Measurements from ENCODE around the gene UBE2G2. TPM values are rescaled to one million over a fixed set of nuclear protein-coding genes. Genes with fewer than 3 reads are reported as not detected.

UBE2G2 gene
- polyA plus RNA-seq, 1 experiment: 62.2 TPM

GRCh38 chr21:44848821-44849521, 47.4 kb upstream of the UBE2G2 start:
- TF ChIP-seq, protein P1, sequence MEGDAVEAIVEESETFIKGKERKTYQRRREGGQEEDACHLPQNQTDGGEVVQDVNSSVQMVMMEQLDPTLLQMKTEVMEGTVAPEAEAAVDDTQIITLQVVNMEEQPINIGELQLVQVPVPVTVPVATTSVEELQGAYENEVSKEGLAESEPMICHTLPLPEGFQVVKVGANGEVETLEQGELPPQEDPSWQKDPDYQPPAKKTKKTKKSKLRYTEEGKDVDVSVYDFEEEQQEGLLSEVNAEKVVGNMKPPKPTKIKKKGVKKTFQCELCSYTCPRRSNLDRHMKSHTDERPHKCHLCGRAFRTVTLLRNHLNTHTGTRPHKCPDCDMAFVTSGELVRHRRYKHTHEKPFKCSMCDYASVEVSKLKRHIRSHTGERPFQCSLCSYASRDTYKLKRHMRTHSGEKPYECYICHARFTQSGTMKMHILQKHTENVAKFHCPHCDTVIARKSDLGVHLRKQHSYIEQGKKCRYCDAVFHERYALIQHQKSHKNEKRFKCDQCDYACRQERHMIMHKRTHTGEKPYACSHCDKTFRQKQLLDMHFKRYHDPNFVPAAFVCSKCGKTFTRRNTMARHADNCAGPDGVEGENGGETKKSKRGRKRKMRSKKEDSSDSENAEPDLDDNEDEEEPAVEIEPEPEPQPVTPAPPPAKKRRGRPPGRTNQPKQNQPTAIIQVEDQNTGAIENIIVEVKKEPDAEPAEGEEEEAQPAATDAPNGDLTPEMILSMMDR (IDR thresholded peaks at IDR 0.05; ENCODE audit: low read depth, low read length): no peak
- CTCF ChIA-PET: no interaction called here
- no peak overlapping the region for H3K4me3 ChIP-seq (ENCODE audit: low read depth, low read length)

GRCh38 chr21:44847261-44848056, 45.8 kb upstream of the UBE2G2 start:
- Histone ChIP-seq H3K4me3 (ENCODE audit: low read depth, low read length) (no peak overlapping the region), H3K27ac (ENCODE audit: low read depth, low read length) (no peak overlapping the region), H3K27me3 (ENCODE audit: control insufficient read depth, insufficient read depth, low read length) (peaks cover 15% of the 10 kb centered on the region), H3K9me3 (ENCODE audit: control insufficient read depth, insufficient read depth, low read length) (no peaks in the 10 kb centered on the region; the same call in 1 of the 2 replicates)
- DNase-seq (ENCODE audit: low read depth, low spot score): no peak
- CTCF ChIA-PET: no interaction called here
- POLR2A ChIA-PET: no interaction called here
- TF ChIP-seq, protein P1 (IDR thresholded peaks at IDR 0.05; ENCODE audit: low read depth, low read length): no peak

More at GRCh38 chr21:44848821-44849521, 47.4 kb upstream of the UBE2G2 start:
- DNase-seq (ENCODE audit: low read depth, low spot score): no peak
- H3K27me3 ChIP-seq (ENCODE audit: control insufficient read depth, insufficient read depth, low read length): peaks cover 4% of the 10 kb centered on the region
- no peaks in the 10 kb centered on the region; the same call in 1 of the 2 replicates for H3K9me3 ChIP-seq (ENCODE audit: control insufficient read depth, insufficient read depth, low read length)
- POLR2A ChIA-PET: no interaction called here
- no peak overlapping the region for H3K27ac ChIP-seq (ENCODE audit: low read depth, low read length)

GRCh38 chr21:44846485-44847260, 45.1 kb upstream of the UBE2G2 start:
- CTCF ChIA-PET: interaction anchor here (0.6 to 1.0 kb wide), 4 partner anchors 11 to 86 kb away, joined by 3 to 5 read pairs (median 4); no protein-coding TSS in a partner anchor
- Histone ChIP-seq H3K9me3 (ENCODE audit: control insufficient read depth, insufficient read depth, low read length) (no peaks in the 10 kb centered on the region; the same call in 1 of the 2 replicates), H3K27ac (ENCODE audit: low read depth, low read length) (peak overlapping the region; percentile 21), H3K4me3 (ENCODE audit: low read depth, low read length) (no peak overlapping the region), H3K27me3 (ENCODE audit: control insufficient read depth, insufficient read depth, low read length) (peaks cover 20% of the 10 kb centered on the region)
- POLR2A ChIA-PET: no interaction called here
- no peak for DNase-seq (ENCODE audit: low read depth, low spot score)
- TF ChIP-seq, protein P1 (IDR thresholded peaks at IDR 0.05; ENCODE audit: low read depth, low read length): no peak

DNA sequence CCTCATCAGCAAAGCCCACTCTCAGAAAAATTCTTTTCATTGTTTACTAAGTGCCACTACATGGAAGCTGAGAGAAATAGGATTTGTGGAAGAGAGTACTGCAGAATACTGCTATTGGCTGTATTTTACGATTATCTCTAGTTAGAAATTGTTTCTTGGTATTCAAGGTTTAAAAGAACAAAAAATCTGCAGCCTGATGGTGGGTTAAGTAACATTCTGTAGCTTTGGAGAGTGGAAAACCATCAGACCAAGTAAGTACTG, 44.5 kb upstream of the UBE2G2 start:
- POLR2A ChIA-PET: no interaction called here
- Histone ChIP-seq H3K27me3 (ENCODE audit: control insufficient read depth, insufficient read depth, low read length) (peaks cover 25% of the 10 kb centered on the region), H3K27ac (ENCODE audit: low read depth, low read length) (no peak overlapping the region), H3K4me3 (ENCODE audit: low read depth, low read length) (peak overlapping the region; percentile 49), H3K9me3 (ENCODE audit: control insufficient read depth, insufficient read depth, low read length) (no peaks in the 10 kb centered on the region; the same call in 1 of the 2 replicates)
- TF ChIP-seq, protein P1 (IDR thresholded peaks at IDR 0.05; ENCODE audit: low read depth, low read length): no peak
- DNase-seq (ENCODE audit: low read depth, low spot score): no peak
- CTCF ChIA-PET: interaction anchor here (0.6 to 1.0 kb wide), 3 partner anchors 12 to 46 kb away, joined by 3 to 4 read pairs (median 3); no protein-coding TSS in a partner anchor
